ENCODE measurements around the gene ZNF618.
A peak's percentile ranks its signal among the peaks of the same experiment; 100 is the strongest.
"Not testable (repeated sequence)": the region's sequence is repeated elsewhere in the genome, so short reads cannot be mapped to it uniquely, and the experiment has no call there.

The ZNF618 gene

DNA sequence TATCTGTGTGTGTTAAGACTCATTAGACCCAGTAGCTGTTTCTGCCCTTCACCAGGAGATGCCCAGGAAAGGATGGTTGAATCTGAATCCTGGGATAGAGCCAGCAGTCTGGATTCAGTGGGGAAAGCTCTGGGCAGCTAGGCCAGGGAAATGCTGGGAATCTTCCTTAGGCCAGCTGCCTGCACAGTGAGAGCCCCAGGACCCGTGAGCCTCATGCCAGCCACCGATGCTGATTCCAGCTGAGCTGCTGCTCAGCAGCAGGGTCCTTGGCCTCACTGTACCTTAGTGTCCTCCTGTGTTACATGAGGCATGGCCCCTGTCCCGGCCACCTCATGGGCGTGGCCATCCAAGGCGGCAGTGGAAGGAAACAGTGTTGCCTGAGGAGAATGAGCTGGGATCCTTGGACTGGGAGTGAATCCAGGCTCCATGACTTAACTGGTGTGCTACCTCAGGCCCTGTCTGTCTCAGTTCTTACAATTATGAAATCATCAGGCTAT is 114.9 kb downstream of the ZNF618 start:
- no peak for DNase-seq

GRCh38 chr9:113991714-113992113 is 115.6 kb downstream of the ZNF618 start:
- DNase-seq, result no peak

- no peak for DNase-seq
Measured at GRCh38 chr9:113992276-113992951, 116.3 kb downstream of the ZNF618 start.

GRCh38 chr9:113992994-113993393 is 116.9 kb downstream of the ZNF618 start:
- no peak for DNase-seq

GRCh38 chr9:113993838-113994540 is 117.9 kb downstream of the ZNF618 start:
- no peak for DNase-seq

GRCh38 chr9:113995401-113995800 is 119.3 kb downstream of the ZNF618 start:
- DNase-seq, result no peak

DNA sequence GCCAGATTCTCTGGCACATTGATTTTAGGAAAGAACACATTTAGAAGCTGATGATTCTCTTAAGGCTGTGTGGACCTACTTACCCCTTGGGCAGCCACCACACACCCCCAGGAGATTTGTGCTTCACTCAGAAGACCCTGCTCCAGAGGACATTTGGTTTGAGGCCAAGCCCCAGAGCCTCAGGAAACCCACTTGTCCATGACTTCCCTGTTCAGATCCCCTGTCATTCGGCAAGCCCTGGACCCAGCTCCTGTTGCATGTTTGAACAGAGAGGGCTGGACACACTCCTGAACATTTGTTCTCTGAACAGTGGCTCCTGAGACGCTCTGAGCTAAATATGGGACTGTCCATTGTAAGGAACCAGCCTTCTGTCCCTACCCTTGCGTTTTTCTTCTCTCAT is 119.9 kb downstream of the ZNF618 start:
- no peak for DNase-seq

- no peak for DNase-seq
Measured at GRCh38 chr9:113996531-113997001, 120.5 kb downstream of the ZNF618 start.

DNA sequence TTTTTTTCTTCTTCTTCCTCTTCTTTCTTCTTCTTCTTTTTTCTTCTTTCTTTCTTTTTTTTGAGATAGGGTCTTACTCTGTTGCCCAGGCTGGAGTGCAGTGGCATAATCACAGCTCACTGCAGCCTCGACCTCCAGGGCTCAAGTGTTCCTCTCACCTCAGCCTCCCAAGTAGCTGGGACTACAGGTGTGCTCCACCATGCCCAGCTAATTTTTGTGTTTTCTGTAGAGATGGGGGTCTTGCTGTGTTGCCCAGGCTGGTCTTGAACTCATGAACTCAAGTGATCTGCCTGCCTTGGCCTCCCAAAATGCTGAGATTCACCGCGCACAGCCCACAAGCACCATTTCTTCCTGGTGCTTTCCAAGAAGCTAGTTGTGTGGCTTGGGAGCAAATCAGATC is 121.0 kb downstream of the ZNF618 start:
- not testable (repeated sequence) for DNase-seq

DNA sequence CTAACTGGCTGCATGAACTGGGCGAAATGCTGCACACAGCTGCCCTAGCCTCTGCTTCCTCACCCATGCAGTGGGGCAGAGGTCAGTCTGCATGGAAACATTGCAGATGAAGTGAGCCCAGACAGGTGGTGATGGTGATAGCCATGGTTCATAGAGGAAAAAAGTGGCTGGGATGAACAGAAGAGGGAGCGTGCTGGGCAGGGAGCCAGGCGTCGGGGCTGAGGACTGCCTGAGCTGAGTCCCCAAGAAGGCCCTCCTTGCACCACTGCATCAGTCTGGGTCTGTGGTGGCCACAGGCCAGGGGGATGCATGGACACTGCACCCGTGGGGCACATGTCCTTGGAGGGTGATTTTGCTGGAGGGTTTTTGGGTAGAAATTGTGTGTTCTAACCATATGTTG is 121.5 kb downstream of the ZNF618 start:
- no peak for DNase-seq

- DNase-seq, result no peak
Measured at GRCh38 chr9:113998114-113998513, 122.0 kb downstream of the ZNF618 start.

- peak; percentile 11 for DNase-seq
Measured at GRCh38 chr9:113998525-113999255, 122.6 kb downstream of the ZNF618 start.

DNA sequence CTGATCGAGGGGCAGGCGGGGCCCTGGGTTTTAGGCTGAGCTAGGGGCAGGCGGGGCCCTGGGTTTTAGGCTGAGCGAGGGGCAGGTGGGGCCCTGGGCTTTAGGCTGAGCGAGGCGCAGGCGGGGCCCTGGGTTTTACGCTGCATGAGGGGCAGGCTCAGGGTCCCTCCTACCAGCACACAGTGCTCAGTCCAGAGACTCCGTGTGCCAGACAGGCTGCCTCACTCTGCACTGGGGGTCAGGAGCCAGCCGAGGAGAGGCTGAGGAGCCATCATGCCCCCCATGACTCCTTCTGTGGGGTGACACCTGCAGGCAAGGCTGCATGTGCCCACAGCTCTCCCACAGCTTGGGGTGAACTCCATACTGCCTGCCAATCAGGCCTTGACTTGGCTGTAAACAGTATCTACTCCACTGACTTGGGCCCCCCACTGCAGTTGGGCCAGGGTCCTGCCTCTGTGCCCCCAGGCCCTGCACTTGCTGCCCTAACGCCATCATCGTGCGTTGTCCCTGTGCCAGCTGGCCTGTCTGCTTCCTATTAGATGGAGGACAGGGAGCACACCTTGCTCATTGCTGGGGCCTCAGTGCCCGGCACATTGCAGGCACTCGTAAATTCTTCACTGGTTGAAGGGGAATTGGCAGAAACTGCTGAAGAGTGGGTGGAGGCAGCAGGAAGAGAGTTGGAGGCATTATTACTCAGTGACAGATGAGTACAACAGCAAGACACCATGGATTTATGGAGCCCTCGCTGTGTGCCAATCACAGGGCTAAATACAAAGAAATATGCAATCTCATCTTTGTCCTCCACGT is 123.3 kb downstream of the ZNF618 start:
- DNase-seq, result no peak

GRCh38 chr9:114000063-114000454 is 124.0 kb downstream of the ZNF618 start:
- DNase-seq, result no peak

DNA sequence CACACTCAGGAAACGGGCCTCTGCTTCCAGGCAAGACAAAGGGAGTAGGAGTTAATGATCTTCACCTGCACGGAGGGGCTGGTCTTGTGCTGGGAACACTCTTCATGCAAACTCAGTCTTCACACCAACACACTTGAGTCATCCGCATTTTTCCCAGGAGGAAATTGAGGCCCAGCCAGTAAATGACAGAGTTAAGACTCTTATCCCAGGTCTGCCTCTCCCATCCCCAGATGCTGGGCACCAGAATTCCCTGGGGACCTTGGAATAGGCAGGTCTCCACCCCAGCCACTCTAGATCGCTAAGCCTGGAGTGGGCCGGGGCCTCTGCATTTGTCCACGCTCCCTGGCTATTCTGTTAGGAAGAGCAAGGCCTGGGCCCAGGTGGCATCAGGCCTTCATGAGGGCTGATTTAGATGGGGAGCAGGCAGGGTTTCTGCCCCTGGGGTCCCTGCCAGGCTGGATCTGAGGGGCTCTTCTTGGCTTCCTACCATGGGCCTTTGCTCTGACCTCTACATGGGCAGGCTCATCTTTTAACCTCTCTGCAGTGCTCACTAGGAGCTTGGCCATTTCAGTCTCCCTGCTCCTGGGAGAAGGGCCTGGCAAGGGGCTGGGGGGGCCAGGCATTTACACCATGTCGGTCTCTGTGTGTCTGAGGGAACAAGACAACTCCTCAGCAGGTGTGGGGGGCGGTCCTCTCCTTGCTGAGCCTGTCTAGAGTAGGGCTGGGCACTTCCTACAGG is 124.7 kb downstream of the ZNF618 start:
- DNase-seq, result no peak

DNA sequence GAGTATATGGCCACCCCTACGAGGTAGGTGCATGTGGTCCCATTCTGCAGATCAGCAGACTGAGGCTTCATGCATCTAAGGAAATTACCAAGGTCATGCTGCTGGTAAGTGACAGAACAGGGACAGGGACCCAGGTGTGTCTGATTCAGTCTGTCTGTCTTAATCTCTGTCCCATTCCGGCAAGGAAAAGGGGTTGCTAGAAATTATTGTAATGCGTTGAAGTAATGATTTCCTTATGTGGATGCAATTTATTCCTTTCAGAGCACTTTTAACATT is 125.2 kb downstream of the ZNF618 start:
- DNase-seq, result no peak

DNA sequence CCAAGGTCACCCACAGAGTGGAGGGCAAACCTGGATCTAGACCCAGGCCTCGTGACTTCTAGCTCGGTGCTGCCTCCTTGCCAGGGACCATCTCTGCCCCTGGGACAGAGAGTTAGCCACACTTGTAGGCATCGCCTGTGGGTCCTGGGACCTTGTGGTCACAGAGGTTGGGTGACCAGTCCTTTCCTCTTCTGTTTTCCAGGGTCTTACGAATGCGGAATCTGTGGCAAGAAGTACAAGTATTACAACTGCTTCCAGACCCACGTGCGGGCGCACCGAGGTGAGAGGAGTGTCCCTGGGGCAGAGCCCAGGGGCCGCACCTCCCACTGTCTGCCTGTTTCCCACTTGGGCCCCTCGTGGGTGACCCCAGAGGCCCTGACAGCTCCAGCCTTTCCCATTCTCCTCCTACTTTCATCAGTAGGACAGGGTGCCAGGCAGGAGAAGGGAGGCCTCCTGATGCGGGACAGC is 125.7 kb downstream of the ZNF618 start:
- DNase-seq, result no peak

GRCh38 chr9:114002271-114002985 is 126.3 kb downstream of the ZNF618 start:
- no peak for DNase-seq

DNA sequence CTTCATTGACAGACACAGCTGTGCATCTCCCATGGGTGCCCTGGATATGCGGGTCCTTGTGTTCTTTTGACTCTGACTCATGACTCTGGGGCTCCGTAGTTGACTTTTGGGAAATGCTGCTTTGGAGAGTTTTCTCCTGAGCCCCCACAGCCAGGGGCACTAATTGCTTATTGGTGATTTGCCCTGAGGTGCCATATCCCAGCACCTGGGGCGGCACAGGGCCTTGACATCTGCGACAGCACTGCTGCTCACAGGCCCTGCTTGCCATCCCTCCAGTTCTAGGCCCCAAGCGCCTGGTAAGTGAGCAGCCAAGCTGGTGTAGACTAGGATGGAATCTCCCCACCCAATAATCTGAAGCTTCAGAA is 126.9 kb downstream of the ZNF618 start:
- no peak for DNase-seq

DNA sequence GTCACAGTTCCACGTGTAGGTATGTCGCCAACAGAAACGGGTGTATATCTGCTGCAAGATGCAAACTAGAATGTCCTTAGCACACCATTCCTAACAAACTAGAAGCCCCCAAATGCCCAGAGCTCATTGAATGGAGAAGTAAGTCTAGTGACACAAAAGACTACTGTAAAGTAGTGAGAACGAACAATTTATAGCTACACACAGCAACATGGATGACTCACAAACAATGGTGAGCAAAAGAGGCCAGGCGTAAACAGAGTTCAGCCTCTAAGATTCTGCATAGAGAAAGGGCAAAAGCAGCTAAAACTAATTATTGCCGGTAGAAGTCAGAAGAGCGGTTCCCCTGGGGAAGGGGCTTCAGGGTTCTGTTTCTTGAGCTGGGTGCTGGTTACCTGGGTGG is 127.2 kb downstream of the ZNF618 start:
- no peak for DNase-seq

DNA sequence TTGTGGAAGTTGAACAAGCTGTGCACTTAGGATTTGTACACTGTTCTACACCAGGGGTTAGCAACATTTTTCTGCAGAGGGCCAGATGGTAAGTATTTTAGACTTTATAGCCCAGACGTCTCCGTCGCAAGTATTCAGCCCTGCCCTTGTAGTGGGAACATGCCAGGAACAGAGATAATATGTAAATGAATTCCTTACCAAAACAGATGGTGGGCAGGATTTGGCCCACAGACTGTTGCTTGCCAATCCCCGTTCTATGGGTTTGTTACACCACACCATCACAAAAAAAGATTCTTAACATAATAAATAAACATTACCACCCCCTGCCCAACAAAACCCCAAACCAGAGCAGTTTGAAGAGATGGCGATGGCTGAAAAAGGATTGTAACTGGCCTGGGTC is 127.6 kb downstream of the ZNF618 start:
- DNase-seq, result no peak
